Heart left ventricle (tissue), 13 donors: ENCODE results near the gene LRRC36.

Experiments
- CTCF ChIP-seq, 12 donors: fragments of 200-600 bp; sonication (generic) in 4 of 12; IDR thresholded peaks; one replicate each; pipeline versions ENCODE4 v1.5.0 to v1.8.0; 2018 to 2022; ENCODE audit warnings: antibody characterized with exemption in 12 of 12, mild to moderate bottlenecking in 5 of 12
- POLR2A ChIP-seq, 2 donors: fragments of 450-650 bp; IDR thresholded peaks; one replicate each; pipeline ENCODE4 v1.6.1; 2017; ENCODE audit warnings: antibody characterized with exemption in 2 of 2, mild to moderate bottlenecking in 2 of 2, moderate library complexity in 2 of 2
- donor health status: ischemic (EF 13 %, LVEDD 7.1; RV severe dilation, severe dysfunction).
- donor health status: DM: no; HTN: yes; CAD: no.
- donor health status: DM: no; HTN: no; CAD: no.
- donor health status: ischemic (EF 25% LVEDD 6.9; RV normal size, moderate dysfunction).
- donor health status: ischemic (EF 25% LVEDD 5.7; RV mildly dilated, moderate dysfunction).
- donor health status: ischemic (EF 35%, LVEDD 5.7; RV mildly dilated, moderate dysfunction).
- donor health status: nonischemic (EF 11% LVEDD 7.7; RV severe dilation, severe dysfunction).
- donor health status: DM: yes; HTN: yes; CAD: no.
- donor health status: PGD.
- donor health status: ischemic (EF 29% LVEDD 5.4; RV normal size, mild dysfunction).
- donor health status: nonischemic (EF 23%, LVEDD 6.1; RV moderate dilation, normal function).

- TF ChIP-seq POLR2A (IDR thresholded peaks at IDR 0.05) (no peak), CTCF (IDR thresholded peaks at IDR 0.05) (no peak)
Measured at GRCh38 chr16:67424261-67424615, 97.6 kb downstream of the LRRC36 start.
